Measurements from ENCODE around the gene PRDM11. TPM values are rescaled to one million over a fixed set of nuclear protein-coding genes. Genes with fewer than 3 reads are reported as not detected.

Gene PRDM11
- total and polyA plus RNA-seq, 2 of the 4 experiments (the other 2 are of a cell fraction) = 2.2 to 2.7 TPM

DNA sequence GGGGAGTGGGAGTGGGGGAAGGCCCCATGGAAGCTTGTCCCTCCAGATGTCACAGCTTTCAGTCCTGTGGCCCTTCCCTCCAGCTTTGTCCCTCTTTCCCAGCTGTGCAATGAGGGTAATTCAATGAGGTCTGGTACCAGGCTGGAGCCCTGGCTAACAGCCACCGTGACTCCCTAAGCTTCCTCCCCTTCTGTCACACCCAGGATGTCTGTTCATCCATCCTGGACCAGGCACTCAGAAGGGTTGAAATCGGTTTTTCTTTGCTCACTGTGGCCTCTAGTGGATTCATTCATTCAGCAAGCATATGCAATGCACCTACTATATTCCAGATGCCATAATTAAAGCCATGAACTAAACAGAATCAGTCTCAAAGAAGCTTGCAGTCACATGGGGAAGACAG, 101.0 kb downstream of the PRDM11 start:
- ChIA-PET POLR2A (ENCODE audit: unreplicated experiment) (no interaction called here), CTCF (no interaction called here)
- intact Hi-C loops (cut with micrococcal nuclease) = no loop called here

More for the DNA sequence above, 101.0 kb downstream of the PRDM11 start:
- Histone ChIP-seq H2BK5ac (ENCODE audit: low read depth, low read length, poor library complexity, severe bottlenecking) (no peak overlapping the region), H3K27me3 (ENCODE audit: control insufficient read depth, insufficient read depth, low read length) (peaks cover 20% of the 10 kb centered on the region), H3K18ac (ENCODE audit: low read depth, low read length) (no peak overlapping the region), H4K5ac (ENCODE audit: low read depth, low read length) (no peak overlapping the region), H3K4me2 (ENCODE audit: low read depth, low read length) (no peak overlapping the region), H3K4me1 (ENCODE audit: control insufficient read depth, insufficient read depth, low read length) (no peaks in the 10 kb centered on the region), H3K14ac (replicated peaks; ENCODE audit: low read depth, low read length) (no peak overlapping the region), H3K9me1 (ENCODE audit: insufficient read depth, low read length) (no peaks in the 10 kb centered on the region), H3K9ac (ENCODE audit: low read depth, low read length) (no peak overlapping the region), H2BK120ac (ENCODE audit: low read depth, low read length) (no peak overlapping the region), H3K4ac (ENCODE audit: low read depth, low read length) (no peak overlapping the region), H2BK15ac (ENCODE audit: low read depth, low read length) (no peak overlapping the region), H4K91ac (ENCODE audit: insufficient read depth, low read depth, low read length) (no peak overlapping the region), H3K36me3 (ENCODE audit: control insufficient read depth, insufficient read depth, low read length) (no peaks in the 10 kb centered on the region), H3K27ac (ENCODE audit: insufficient read depth, low read length) (no peak overlapping the region), H2AFZ (replicated peaks; ENCODE audit: low read length, poor library complexity) (no peak overlapping the region), H2AK5ac (ENCODE audit: low read depth, low read length) (no peak overlapping the region), H4K8ac (ENCODE audit: low read depth in 2 of 2, low read length in 2 of 2) (no peak overlapping the region), H3K9me3 (ENCODE audit: control insufficient read depth, insufficient read depth, low read length) (no peaks in the 10 kb centered on the region), H2BK20ac (ENCODE audit: low read depth, low read length) (no peak overlapping the region), H3K56ac (ENCODE audit: extremely low read depth, insufficient read depth, low read length) (no peak overlapping the region), H2AK9ac (replicated peaks; ENCODE audit: low read depth, low read length, poor library complexity) (no peak overlapping the region), H3K4me3 (ENCODE audit: insufficient read depth, low read depth, low read length) (no peak overlapping the region), H3K23ac (ENCODE audit: low read depth, low read length) (no peak overlapping the region), H4K20me1 (ENCODE audit: insufficient read depth, low read length) (no peaks in the 10 kb centered on the region), H3K79me1 (ENCODE audit: low read depth in 1 of 2, low read length in 2 of 2) (no peaks in the 10 kb centered on the region)
- no TSS peak for BruUV-seq (replicated peaks)
- no CpG with 5 or more reads among the region's 2 CpGs for WGBS, 2 experiments (ENCODE audit: extremely low coverage in 2 of 2, insufficient read length in 1 of 2)
- TF ChIP-seq MXI1 (IDR thresholded peaks at IDR 0.05; ENCODE audit: borderline replicate concordance, low read depth, low read length) (no peak), RAD21 (IDR thresholded peaks at IDR 0.05; ENCODE audit: low read length) (no peak), BHLHE40 (IDR thresholded peaks at IDR 0.05; ENCODE audit: low read depth, low read length) (no peak), CHD1 (IDR thresholded peaks at IDR 0.05; ENCODE audit: low read depth, low read length) (no peak), RFX5 (IDR thresholded peaks at IDR 0.05; ENCODE audit: low read depth, low read length) (no peak), MAZ (IDR thresholded peaks at IDR 0.05; ENCODE audit: borderline replicate concordance, low read depth, low read length) (no peak), SMC3 (IDR thresholded peaks at IDR 0.05; ENCODE audit: low read depth, low read length) (no peak), RCOR1 (IDR thresholded peaks at IDR 0.05; ENCODE audit: insufficient replicate concordance, low read length) (no peak), MAFK (IDR thresholded peaks at IDR 0.05; ENCODE audit: low read depth, low read length) (no peak)
- TF ChIP-seq, protein P1, sequence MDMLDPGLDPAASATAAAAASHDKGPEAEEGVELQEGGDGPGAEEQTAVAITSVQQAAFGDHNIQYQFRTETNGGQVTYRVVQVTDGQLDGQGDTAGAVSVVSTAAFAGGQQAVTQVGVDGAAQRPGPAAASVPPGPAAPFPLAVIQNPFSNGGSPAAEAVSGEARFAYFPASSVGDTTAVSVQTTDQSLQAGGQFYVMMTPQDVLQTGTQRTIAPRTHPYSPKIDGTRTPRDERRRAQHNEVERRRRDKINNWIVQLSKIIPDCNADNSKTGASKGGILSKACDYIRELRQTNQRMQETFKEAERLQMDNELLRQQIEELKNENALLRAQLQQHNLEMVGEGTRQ (IDR thresholded peaks at IDR 0.05; ENCODE audit: low read depth, low read length) = no peak
- dilution Hi-C loops (cut with HindIII; ENCODE audit: low sequenced_read_pairs, unreplicated experiment) = no loop called here
- in situ Hi-C loops (cut with MboI; ENCODE audit: low sequenced_read_pairs) = no loop called here
- ATAC-seq (ENCODE audit: low read depth) (no peak), DNase-seq (no peak)
